Hepatocyte (in vitro differentiated cells): ENCODE results near the gene AP2A2.

Experiments
- CTCF ChIP-seq: fragments of 200-600 bp; sonication (generic); IDR thresholded peaks from 2 replicates; pipeline ENCODE4 v1.5.1; 2016; ENCODE audit warnings: antibody characterized with exemption, mild to moderate bottlenecking; ENCODE audit not compliant: poor library complexity
- EZH2 ChIP-seq: fragments of 200-600 bp; sonication (generic); IDR thresholded peaks from 2 replicates; pipeline ENCODE4 v1.6.1; 2016; ENCODE audit warnings: antibody characterized with exemption, mild to moderate bottlenecking, borderline replicate concordance
- EZH2phosphoT487 ChIP-seq: fragments of 200-600 bp; sonication (generic); IDR thresholded peaks from one replicate; pipeline ENCODE4 v1.6.1; 2018; ENCODE audit warnings: antibody characterized with exemption, mild to moderate bottlenecking, low read depth, moderate library complexity; ENCODE audit not compliant: unreplicated experiment, severe bottlenecking

DNA sequence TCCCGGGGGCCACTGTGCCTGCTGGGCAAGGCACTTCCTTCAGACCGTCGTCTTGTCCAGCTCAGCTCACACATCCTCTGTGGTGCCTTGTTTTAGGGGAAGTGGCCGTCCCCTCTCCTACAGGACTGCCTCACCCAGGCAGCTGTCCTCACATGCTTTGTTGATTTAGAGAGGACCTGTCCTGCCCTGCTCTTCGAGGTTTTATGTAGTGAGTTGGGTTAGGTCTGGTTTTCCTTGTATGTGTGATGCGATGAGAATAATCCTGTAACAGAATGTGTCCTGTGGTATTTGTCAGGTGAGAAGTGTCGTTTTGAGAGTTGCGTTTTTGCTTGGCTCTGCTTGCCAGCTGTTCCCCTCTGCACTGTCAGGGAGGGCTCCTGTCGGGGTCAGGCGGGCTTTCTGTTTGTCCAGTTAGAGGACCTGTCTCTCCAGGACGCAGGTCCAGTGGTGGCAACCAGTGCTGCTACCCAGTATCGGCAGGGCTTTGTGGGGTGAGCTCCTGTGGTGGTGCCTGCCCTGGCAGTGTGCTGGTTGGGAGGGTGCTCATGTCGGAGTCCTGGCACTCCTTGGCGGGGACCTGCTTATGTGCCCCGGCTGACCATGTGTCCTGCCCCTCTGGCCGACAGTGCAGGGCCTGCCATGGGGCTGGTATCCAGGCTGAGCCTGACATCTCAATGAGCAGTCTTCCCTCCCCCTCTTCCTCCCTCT lies 69.5 kb downstream of the AP2A2 start:
- TF ChIP-seq CTCF (no peak), EZH2 (no peak), EZH2phosphoT487 (no peak)
